ENCODE data around the gene IL17REL. TPM values are rescaled to one million over a fixed set of nuclear protein-coding genes. Genes with fewer than 3 reads are reported as not detected.
A peak's percentile ranks its signal among the peaks of the same experiment; 100 is the strongest.

IL17REL gene
- total RNA-seq, 1 donor from 2014 or later: not detected

DNA sequence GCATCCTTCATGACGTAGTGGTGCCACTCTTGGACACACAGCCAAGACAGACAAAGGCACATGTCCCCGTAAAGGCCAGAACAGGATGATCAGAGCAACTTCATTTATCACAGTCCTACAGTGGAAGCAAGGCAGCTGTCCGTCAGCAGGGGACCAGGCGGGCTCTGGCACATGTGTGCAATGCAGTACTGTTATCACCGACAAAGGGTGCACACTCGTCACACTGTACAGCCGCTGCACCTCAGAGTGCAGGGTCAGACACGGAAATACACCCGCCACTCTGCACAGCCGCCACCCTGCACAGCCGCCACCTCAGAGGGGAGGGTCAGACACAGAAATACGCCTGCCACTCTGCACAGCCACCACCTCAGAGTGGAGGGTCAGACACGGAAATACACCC lies 13.4 kb upstream of the IL17REL start:
- Mint-ChIP-seq H3K27me3 (ENCODE audit: insufficient read depth) (peaks cover 10% of the 10 kb centered on the region), H3K36me3 (ENCODE audit: low read depth) (no peaks in the 10 kb centered on the region), H3K9me3 (no peaks in the 10 kb centered on the region), H3K27ac (no peak overlapping the region), H3K4me3 (no peak overlapping the region), H3K4me1 (ENCODE audit: low read depth) (peaks cover 18% of the 10 kb centered on the region)
- intact Hi-C loops (cut with micrococcal nuclease): no loop called here
- no peak for DNase-seq (ENCODE audit: low spot score)

DNA sequence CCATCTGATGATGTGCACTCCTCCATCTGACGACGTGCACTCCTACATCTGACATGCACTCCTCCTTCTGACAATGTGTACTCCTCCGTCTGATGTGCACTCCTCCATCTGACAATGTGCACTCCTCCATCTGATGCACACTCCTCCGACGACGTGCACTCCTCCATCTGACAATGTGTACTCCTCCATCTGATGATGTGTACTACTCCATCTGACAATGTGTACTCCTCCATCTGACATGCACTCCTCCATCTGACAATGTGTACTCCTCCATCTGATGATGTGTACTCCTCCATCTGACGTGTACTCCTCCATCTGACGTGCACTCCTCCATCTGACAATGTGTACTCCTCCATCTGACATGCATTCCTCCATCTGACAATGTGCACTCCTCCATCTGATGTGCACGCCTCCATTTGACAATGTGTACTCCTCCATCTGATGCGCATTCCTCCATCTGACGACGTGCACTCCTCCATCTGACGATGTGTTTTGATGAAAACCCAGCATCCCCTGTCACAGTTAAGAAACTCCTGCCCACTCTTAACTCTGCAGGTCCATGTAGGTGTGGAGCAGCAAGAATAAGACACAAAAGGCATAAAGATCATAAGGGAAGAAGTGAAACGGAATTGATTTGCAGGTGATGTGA lies 9.7 kb upstream of the IL17REL start:
- intact Hi-C loops (cut with micrococcal nuclease): no loop called here
- Mint-ChIP-seq H3K27me3 (ENCODE audit: insufficient read depth) (peaks cover 10% of the 10 kb centered on the region), H3K9me3 (peaks cover 4% of the 10 kb centered on the region), H3K27ac (no peak overlapping the region), H3K4me1 (ENCODE audit: low read depth) (peaks cover 15% of the 10 kb centered on the region), H3K4me3 (no peak overlapping the region), H3K36me3 (ENCODE audit: low read depth) (peaks cover 2% of the 10 kb centered on the region)
- no peak for DNase-seq (ENCODE audit: low spot score)

DNA sequence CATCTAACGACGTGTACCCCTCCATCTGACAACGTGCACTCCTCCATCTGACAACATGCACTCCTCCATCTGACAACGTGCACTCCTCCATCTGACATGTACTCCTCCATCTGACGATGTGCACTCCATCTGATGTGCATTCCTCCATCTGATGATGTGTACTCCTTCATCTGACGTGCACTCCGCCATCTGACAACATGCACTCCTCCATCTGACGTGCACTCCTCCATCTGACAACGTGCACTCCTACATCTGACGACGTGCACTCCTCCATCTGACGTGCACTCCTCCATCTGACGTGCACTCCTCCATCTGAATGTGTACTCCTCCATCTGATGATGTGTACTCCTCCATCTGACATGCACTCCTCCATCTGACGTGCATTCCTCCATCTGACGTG lies 8.0 kb upstream of the IL17REL start:
- H3K4me1 Mint-ChIP-seq (ENCODE audit: low read depth): peaks cover 20% of the 10 kb centered on the region
- H3K4me3 Mint-ChIP-seq: no peak overlapping the region
- intact Hi-C loops (cut with micrococcal nuclease): no loop called here
- no peak for DNase-seq (ENCODE audit: low spot score)
- peaks cover 4% of the 10 kb centered on the region for H3K9me3 Mint-ChIP-seq
- H3K36me3 Mint-ChIP-seq (ENCODE audit: low read depth): peaks cover 2% of the 10 kb centered on the region
- peaks cover 10% of the 10 kb centered on the region for H3K27me3 Mint-ChIP-seq (ENCODE audit: insufficient read depth)
- H3K27ac Mint-ChIP-seq: no peak overlapping the region

DNA sequence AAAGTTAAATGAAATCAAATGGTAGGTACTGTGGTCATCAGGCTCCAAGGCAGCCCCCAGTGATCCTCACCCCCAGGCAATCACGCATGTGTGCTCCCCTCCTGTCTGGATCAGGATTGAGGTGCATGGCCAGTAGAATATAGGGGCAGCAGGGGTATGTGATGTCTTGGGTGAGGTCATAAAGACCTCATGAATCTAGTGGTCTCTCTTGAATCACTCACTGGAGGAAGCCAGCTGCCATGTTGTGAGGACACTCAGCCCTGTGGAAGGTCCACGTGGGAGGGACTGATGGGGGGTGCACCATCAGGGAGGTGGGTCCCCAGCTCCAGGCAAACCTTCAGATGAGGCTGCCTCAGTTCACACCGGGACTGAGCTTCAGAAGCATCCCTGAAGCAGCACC lies 6.8 kb upstream of the IL17REL start:
- Mint-ChIP-seq H3K36me3 (ENCODE audit: low read depth) (peaks cover 2% of the 10 kb centered on the region), H3K27me3 (ENCODE audit: insufficient read depth) (peaks cover 3% of the 10 kb centered on the region), H3K27ac (peak overlapping the region; percentile 85), H3K9me3 (peaks cover 4% of the 10 kb centered on the region), H3K4me3 (peak overlapping the region; percentile 21), H3K4me1 (ENCODE audit: low read depth) (peaks cover 11% of the 10 kb centered on the region)
- DNase-seq (ENCODE audit: low spot score): no peak
- intact Hi-C loops (cut with micrococcal nuclease): loop anchor here (1.0 to 5.0 kb wide), 4 partner anchors 15 to 523 kb away; no protein-coding TSS in a partner anchor

DNA sequence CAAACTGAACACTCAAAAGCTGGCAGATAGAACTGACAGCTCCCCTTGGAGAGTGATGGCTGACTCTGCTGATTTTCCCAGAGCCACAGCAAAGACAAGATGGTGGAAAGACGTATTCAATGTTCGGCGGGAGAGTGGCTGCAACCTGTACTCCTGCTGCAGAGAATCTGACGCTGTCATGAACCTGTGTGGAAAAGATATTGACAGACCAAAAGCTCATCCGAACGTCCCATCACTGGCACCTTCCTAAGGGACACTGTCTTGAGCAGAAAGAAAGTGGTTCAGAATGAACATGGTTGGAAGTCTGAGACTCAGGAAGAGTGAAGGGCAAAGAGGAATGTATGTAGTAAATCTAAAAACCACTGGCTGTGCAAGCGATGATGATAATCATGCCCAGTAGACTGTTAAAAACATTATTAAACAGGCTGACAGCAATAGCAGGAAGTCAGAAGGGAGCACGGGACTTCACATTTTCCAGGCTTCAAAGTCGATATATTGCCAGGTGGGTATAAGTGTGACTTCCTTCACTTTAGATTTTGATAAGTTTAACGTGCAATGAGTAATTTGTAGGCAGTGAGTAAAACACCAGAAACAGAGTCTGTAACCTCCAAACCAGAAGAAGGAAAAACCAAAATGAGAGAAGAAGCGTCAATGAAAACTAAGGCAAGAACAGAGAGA lies 6.2 kb upstream of the IL17REL start:
- intact Hi-C loops (cut with micrococcal nuclease): loop anchor here (1.0 to 5.0 kb wide), 4 partner anchors 14 to 524 kb away; no protein-coding TSS in a partner anchor
- peaks cover 4% of the 10 kb centered on the region for H3K9me3 Mint-ChIP-seq
- peak overlapping the region; percentile 85 for H3K27ac Mint-ChIP-seq
- H3K27me3 Mint-ChIP-seq (ENCODE audit: insufficient read depth): peaks cover 2% of the 10 kb centered on the region
- H3K36me3 Mint-ChIP-seq (ENCODE audit: low read depth): peaks cover 2% of the 10 kb centered on the region
- peak overlapping the region; percentile 21 for H3K4me3 Mint-ChIP-seq
- DNase-seq (ENCODE audit: low spot score): no peak
- peaks cover 9% of the 10 kb centered on the region for H3K4me1 Mint-ChIP-seq (ENCODE audit: low read depth)

DNA sequence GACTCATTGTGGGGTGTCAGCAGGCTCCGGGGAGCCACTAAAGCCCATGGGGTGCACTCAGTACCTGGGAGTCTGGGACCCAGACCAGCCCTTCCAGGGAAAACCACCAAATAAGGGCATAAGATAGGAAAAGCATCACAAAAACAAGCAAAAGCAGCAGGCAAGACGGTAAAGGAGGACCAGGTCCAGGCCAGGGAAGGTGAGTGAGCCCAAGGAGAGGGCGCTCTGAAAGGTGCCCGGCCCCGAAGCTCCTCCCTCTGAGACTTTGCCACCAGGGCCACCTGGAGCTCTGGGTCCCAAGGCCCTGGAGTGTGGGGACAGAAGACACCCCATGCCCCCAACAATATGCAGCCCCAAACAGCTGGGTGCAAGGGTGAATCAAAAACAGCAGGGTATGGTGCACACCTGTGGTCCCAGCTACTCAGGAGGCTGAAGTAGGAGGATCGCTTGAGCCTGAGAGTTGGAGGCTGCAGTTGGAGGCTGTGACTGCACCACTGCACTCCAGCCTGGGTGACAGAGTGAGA lies 5.2 kb upstream of the IL17REL start:
- peaks cover 4% of the 10 kb centered on the region for H3K9me3 Mint-ChIP-seq
- H3K27me3 Mint-ChIP-seq (ENCODE audit: insufficient read depth): peaks cover 2% of the 10 kb centered on the region
- intact Hi-C loops (cut with micrococcal nuclease): loop anchor here (2.0 to 5.0 kb wide), 3 partner anchors 13 to 525 kb away; no protein-coding TSS in a partner anchor
- peak overlapping the region; percentile 45 for H3K27ac Mint-ChIP-seq
- DNase-seq (ENCODE audit: low spot score): no peak
- H3K4me3 Mint-ChIP-seq: peak overlapping the region; percentile 19
- peaks cover 2% of the 10 kb centered on the region for H3K36me3 Mint-ChIP-seq (ENCODE audit: low read depth)
- peaks cover 9% of the 10 kb centered on the region for H3K4me1 Mint-ChIP-seq (ENCODE audit: low read depth)

DNA sequence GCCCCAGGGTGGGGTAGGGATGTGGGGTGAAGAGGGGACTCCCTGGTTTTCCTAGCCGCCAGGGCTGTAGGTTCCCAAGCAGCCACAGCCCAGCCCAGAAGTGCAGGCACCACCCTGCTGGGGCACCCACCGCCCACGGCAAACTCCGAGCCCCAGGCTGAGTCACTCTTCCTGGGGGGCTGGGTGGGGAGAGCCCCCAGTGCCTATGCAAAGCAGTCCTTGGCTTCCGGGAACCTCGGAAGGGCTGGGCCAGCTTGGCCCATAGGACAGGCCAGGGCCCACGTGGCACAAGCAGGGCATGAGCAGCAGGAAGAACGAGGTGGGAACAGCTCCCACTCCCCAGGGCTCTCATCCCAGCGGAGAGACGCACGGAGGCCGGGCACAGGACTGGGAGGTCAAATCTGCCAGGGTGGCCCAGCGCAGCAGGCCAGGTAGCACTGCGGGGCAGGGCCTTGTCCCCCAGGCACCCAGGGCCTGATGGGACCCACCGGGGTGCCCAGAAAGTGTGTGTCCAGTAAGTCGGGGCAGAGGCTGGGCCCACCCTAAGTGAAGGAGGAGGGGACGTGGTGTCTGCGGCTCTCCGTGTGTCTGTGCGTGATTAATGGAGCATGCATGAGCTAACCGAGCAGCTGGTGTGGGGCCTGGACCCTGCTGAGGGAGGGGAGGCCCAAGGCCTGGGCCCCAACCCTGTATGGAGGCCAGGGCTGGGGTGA lies 4.6 kb upstream of the IL17REL start:
- H3K27me3 Mint-ChIP-seq (ENCODE audit: insufficient read depth): peaks cover 2% of the 10 kb centered on the region

DNA sequence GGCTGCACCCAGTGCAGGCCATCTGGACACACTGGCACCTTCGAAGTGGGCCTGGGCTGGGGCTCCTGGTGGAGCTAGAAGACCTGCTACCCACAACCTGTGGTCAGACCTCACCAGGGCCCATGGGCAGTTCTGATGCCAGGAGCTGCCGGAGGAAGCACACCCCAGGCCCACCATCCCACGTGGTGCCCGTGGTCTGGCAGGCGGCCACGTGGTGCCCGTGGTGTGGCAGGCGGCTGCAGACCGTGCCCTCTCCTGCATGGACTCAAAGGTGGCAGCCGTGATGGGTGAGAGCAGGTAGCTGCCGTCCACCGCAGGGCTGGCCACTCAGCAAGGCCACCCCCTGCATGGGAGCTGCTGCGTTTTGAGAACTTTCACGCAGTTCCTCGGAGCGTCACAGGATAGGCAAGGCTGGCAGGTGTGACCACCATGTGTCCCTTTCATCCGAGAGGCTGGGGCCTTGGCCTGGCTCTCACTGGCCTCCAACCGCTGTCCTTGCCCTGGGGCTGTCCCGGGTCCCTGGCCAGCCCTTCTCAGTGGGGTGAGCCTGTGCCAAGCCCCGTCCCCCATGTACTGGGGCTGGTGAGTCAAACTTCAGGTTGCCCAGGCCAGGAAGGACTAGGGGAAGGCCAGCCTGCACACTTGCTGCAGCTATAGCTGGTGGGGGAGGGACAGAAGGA lies 3.9 kb upstream of the IL17REL start:
- Mint-ChIP-seq H3K27ac (no peak overlapping the region), H3K9me3 (peaks cover 4% of the 10 kb centered on the region)

More for the DNA sequence above, 4.6 kb upstream of the IL17REL start:
- DNase-seq (ENCODE audit: low spot score): no peak
- Mint-ChIP-seq H3K4me3 (peak overlapping the region; percentile 19), H3K4me1 (ENCODE audit: low read depth) (peaks cover 9% of the 10 kb centered on the region), H3K27ac (peak overlapping the region; percentile 45), H3K36me3 (ENCODE audit: low read depth) (peaks cover 2% of the 10 kb centered on the region), H3K9me3 (peaks cover 4% of the 10 kb centered on the region)
- intact Hi-C loops (cut with micrococcal nuclease): loop anchor here (5.0 kb wide), 1 partner anchor 525 kb away; no protein-coding TSS in a partner anchor

DNA sequence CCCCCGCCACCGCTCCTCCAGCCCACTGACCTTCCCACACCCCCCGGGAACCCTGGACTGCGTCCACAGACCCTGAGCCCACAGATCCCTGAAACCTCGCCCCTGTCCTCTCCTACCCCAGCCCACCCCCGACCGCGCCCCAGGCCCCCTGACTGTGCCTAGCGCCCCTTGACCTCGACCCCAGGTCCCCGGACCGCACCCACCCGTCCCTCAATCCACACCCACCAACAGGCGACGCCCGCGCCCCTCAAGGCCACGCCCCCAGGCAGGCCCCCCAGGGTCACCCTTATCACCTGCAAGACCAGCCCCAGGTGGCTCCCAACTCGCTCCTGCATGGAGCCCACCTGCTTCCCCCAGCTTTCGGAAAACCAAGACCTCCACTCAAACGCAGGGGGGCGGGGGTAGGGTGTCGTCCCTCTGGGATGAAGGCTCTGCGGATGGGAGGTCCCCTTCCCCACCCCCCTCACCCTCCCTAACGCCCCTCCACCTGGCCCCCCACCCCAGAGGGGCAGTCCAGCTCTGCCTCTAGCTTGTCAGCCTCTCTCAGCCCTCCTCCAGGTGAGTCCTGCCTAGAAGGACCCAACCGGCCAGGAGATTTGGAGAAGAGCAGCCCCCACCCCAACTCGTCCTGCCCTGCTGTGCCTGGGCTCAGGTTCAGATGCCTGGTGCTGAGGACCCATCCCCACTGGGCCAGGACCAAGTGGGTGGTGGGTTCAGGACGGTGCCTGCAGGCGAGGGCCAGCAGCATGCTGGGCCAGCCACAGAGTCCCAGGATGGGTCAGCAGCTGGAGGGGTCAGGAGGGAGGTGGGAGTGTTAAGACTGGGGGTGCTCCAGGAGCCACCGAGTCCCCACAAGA lies 3.1 kb upstream of the IL17REL start:
- no peak for DNase-seq (ENCODE audit: low spot score)
- Mint-ChIP-seq H3K36me3 (ENCODE audit: low read depth) (peaks cover 2% of the 10 kb centered on the region), H3K27ac (no peak overlapping the region), H3K9me3 (peaks cover 4% of the 10 kb centered on the region), H3K4me3 (no peak overlapping the region), H3K27me3 (ENCODE audit: insufficient read depth) (peaks cover 8% of the 10 kb centered on the region), H3K4me1 (ENCODE audit: low read depth) (peaks cover 17% of the 10 kb centered on the region)
- intact Hi-C loops (cut with micrococcal nuclease): loop anchor here (5.0 kb wide), 1 partner anchor 527 kb away; no protein-coding TSS in a partner anchor

More for the DNA sequence above, 3.9 kb upstream of the IL17REL start:
- peaks cover 2% of the 10 kb centered on the region for H3K36me3 Mint-ChIP-seq (ENCODE audit: low read depth)
- no peak overlapping the region for H3K4me3 Mint-ChIP-seq
- intact Hi-C loops (cut with micrococcal nuclease): loop anchor here (5.0 kb wide), 1 partner anchor 526 kb away; no protein-coding TSS in a partner anchor
- DNase-seq (ENCODE audit: low spot score): no peak
- H3K27me3 Mint-ChIP-seq (ENCODE audit: insufficient read depth): peaks cover 5% of the 10 kb centered on the region
- H3K4me1 Mint-ChIP-seq (ENCODE audit: low read depth): peaks cover 13% of the 10 kb centered on the region

DNA sequence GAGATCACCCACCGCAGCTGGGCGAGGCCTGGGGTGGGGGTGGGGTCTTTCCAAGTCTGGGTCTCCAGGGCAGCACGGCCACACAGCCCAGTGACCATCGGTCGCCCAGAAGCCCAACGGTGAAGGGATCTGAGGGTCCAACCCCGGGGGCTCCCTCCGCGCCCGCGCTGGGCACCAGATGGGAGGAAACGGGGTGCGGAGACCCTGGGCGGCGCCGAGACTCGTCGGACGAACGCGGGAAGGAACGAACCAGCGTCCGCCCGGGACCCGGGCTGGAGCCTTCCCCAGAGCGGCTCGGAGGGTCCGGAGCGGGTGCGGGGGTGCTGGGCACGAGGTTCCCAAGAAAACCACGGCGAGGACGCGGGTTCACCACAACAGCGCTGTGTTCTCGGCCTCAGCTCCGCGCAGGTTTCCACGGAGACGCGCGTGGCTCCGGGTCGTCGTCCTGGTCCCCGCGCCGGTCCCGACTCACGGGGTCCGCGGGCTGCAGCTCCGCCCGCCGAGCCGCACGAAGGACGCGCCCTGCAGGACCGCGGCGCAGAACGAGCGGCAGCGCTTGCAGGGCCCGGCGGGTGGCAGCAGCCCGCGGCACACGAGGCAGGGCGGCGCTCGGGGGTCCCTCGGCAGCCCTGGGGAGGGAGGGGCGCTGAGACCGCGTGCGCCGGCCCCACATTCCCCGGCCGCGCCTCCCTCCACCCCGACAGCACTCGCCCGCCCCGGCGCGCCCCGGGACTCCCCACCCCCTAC lies 2.3 kb upstream of the IL17REL start:
- DNase-seq (ENCODE audit: low spot score): no peak
- Mint-ChIP-seq H3K36me3 (ENCODE audit: low read depth) (peaks cover 2% of the 10 kb centered on the region), H3K27ac (no peak overlapping the region), H3K4me3 (no peak overlapping the region), H3K27me3 (ENCODE audit: insufficient read depth) (peaks cover 8% of the 10 kb centered on the region), H3K4me1 (ENCODE audit: low read depth) (peaks cover 17% of the 10 kb centered on the region), H3K9me3 (peaks cover 4% of the 10 kb centered on the region)
- intact Hi-C loops (cut with micrococcal nuclease): loop anchor here (5.0 kb wide), 1 partner anchor 527 kb away; no protein-coding TSS in a partner anchor

DNA sequence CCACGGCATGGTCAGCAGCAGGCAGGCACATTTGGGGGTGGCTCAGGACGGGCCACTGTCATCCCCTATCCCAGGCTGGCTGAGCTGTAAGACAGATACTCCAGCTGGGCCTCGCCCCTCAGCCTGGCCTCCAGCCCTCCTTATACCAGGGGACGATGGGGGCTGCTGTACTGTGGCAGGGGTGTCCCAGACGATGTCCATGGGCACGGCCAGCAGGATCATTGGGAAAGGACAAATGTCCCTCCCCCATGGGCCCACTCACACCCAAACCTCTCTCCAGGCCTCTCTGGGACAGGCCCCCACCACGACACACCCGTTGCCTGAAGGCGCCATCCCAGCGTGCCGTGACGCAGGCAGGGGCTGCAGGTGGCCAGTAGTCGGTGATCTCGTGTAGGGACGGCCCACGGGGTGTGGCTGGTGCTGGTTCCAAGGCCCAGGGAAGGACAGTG lies 1.5 kb upstream of the IL17REL start:
- intact Hi-C loops (cut with micrococcal nuclease): no loop called here
- H3K27ac Mint-ChIP-seq: no peak overlapping the region

More for the DNA sequence above, 1.5 kb upstream of the IL17REL start:
- peaks cover 7% of the 10 kb centered on the region for H3K27me3 Mint-ChIP-seq (ENCODE audit: insufficient read depth)
- peaks cover 2% of the 10 kb centered on the region for H3K9me3 Mint-ChIP-seq
- peaks cover 2% of the 10 kb centered on the region for H3K36me3 Mint-ChIP-seq (ENCODE audit: low read depth)
- peaks cover 17% of the 10 kb centered on the region for H3K4me1 Mint-ChIP-seq (ENCODE audit: low read depth)
- DNase-seq (ENCODE audit: low spot score): no peak
- H3K4me3 Mint-ChIP-seq: no peak overlapping the region
